Activated T-helper 17 cell treated with anti-CD3 and anti-CD28 coated beads, Interleukin-2, amount 50 U/mL, for 72 hours (primary cell): ENCODE results near the gene LRWD1. TPM values are rescaled to one million over a fixed set of nuclear protein-coding genes. Genes with fewer than 3 reads are reported as not detected.
A peak's percentile ranks its signal among the peaks of the same experiment; 100 is the strongest.
"Not testable (repeated sequence)": the region's sequence is repeated elsewhere in the genome, so short reads cannot be mapped to it uniquely, and the experiment has no call there.

Experiments used
- ATAC-seq: fragments of 150-1000 bp; cut with Tn5 transposase; replicated peaks from 2 replicates; pipeline ENCODE4 v1.10.0; 2021; ENCODE audit warnings: mild to moderate bottlenecking, moderate library complexity
- H3K27ac Mint-ChIP-seq: one replicate; pipeline ENCODE4 v1.8.0; 2022; ENCODE audit warnings: mixed read lengths
- H3K27me3 Mint-ChIP-seq: one replicate; pipeline ENCODE4 v1.8.0; 2022; ENCODE audit warnings: mixed read lengths
- H3K36me3 Mint-ChIP-seq: one replicate; pipeline ENCODE4 v1.8.0; 2022; ENCODE audit warnings: low read depth, mild to moderate bottlenecking, mixed read lengths
- H3K4me1 Mint-ChIP-seq: one replicate; pipeline ENCODE4 v1.8.0; 2022; ENCODE audit warnings: mixed read lengths
- H3K4me3 Mint-ChIP-seq: one replicate; pipeline ENCODE4 v1.8.0; 2022; ENCODE audit warnings: mild to moderate bottlenecking, mixed read lengths
- H3K9me3 Mint-ChIP-seq: one replicate; pipeline ENCODE4 v1.8.0; 2022; ENCODE audit warnings: mixed read lengths
- total RNA-seq, 2 donors: library from RNA; stranded (reverse); gene quantifications; one replicate each; pipeline ENCODE4 v1.2.3, GENCODE V29; 2022

LRWD1 gene
- total RNA-seq, 2 donors from 2014 or later: 14.8 to 20.6 TPM

DNA sequence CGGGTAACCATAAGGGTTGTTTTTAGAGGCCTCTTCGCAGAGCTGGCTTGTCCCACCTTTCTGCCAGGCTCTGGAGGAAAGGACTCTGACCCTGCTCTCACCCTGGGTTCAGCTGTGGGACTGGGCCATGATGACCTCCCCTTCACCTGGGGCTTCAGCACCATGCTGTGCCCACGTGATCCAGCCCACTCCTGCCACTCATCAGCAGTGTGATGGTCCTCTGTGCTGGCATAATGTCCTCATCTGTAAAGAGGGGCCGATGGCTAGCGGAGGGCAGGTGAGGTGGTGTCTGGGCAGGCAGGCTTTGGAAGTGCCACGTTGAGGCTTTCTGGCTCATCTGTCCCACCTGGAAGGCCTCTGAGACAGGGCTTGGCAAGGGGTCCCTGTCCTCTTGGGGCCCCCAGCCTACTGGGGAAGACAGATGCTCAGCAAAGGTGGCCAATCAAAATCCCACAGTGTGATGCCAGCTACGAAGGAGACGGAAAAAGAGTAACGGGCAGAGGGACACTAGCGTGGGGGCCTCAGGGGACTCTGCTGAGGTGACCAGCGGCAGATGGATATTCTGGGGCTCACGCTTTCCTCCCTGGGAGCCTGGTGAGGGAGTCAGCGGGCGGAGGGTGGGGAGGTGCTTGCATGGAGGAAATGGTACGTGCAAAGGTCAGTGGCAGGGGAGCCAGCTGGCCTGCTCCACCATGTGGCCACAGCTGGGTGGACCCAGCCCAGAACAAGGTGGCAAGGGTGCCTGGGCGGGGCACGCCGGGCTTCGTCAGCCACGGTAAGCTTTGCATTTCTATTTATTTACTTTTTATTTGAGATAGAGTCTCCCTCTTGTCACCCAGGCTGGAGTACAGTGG is 5.4 kb downstream of the LRWD1 start:
- Mint-ChIP-seq H3K36me3 (peaks cover 23% of the 10 kb centered on the region), H3K27me3 (no peaks in the 10 kb centered on the region)

DNA sequence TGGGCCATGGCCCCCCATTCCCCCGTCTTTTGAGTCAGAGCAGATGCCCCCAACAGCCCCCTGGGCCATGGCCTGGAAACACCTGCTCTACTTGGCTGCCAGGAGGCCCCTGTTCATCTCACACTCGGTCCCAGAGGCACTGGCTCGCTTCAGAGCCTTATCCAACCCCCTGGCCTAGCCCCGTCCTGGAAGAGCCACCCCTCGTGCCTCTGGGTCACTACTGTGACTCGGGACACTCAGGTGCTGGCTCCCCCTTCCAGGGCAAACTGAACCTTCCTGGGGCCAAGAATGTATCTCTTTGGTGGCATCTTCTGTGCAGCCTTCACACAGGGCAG is 7.0 kb downstream of the LRWD1 start:
- H3K27me3 Mint-ChIP-seq: no peaks in the 10 kb centered on the region

More for the DNA sequence above, 5.4 kb downstream of the LRWD1 start:
- H3K4me1 Mint-ChIP-seq: peaks cover 4% of the 10 kb centered on the region
- H3K4me3 Mint-ChIP-seq: no peak overlapping the region
- ATAC-seq: no peak
- H3K27ac Mint-ChIP-seq: no peak overlapping the region
- no peaks in the 10 kb centered on the region for H3K9me3 Mint-ChIP-seq

DNA sequence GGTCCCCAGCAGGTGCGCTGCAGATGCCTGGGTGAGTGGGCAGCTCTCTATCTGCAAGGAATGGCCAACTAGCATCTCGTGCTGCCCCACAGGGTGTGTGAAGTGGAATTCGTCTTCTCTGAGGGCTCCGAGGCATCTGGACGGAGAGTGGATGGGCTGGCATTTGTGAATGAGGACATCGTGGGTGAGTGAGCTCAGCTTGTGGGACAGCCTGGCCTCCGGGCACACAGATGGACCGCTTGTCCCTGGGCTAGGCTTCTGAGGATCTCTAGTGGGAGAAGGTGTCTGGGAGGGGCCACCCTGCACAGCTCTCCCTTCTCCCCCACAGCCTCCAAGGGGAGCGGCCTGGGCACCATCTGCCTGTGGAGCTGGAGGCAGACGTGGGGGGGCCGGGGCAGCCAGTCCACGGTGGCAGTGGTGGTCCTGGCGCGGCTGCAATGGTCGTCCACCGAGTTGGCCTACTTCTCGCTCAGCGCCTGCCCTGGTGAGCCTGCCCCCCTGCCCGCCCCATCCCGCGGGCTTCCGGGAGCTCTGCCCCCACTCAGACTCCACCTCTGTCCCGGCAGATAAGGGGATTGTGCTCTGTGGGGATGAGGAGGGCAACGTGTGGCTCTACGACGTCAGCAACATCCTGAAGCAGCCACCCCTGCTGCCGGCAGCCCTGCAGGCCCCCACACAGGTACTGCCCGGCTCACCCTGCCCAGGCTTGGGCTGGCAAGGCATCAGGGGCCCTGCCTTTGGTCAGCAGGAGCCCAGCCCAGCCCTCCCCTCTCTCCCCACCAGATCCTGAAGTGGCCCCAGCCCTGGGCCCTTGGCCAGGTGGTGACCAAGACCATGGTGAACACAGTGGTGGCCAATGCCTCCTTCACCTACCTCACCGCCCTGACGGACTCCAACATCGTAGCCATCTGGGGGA is 7.6 kb downstream of the LRWD1 start:
- Mint-ChIP-seq H3K9me3 (no peaks in the 10 kb centered on the region), H3K27ac (no peak overlapping the region), H3K4me3 (no peak overlapping the region), H3K36me3 (peaks cover 23% of the 10 kb centered on the region), H3K27me3 (no peaks in the 10 kb centered on the region), H3K4me1 (no peaks in the 10 kb centered on the region)
- ATAC-seq: peak; percentile 8

More for the DNA sequence above, 7.0 kb downstream of the LRWD1 start:
- Mint-ChIP-seq H3K4me1 (peaks cover 2% of the 10 kb centered on the region), H3K9me3 (no peaks in the 10 kb centered on the region), H3K36me3 (peaks cover 23% of the 10 kb centered on the region), H3K4me3 (no peak overlapping the region), H3K27ac (no peak overlapping the region)
- no peak for ATAC-seq

DNA sequence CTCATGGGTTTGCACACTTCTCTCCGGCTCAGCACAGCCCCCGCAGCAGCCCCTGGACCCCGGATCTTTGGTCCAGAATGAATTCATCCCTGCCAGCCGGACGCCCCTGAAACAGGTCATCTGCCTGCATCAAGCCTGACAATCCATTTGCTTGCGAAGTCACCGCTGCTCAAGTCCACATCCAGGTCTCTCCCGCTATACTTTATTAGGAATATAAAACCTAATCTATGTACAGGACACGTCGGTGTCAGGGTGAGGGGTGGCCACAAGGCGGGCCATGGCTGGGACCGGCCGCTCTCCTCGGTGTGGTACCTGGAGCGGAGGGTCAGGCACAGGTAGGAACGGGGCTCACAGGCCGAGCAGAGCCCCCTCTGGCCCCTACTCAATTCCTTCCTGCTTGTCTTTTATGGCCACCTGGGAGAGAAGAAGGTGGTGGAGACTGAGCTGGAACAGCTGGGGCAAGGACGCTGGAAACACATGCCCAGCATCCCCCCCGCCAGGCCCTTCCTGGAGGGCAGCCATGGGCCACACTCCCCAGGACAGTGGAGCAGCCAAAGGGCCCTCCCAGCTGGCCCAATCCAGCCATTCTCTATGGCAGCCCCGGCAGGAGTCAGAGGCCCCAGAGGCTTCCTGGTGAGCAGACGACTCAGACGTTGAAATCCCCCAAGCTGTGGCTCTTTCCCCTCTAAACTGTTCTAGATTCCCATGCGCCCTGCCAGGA is 8.6 kb downstream of the LRWD1 start:
- Mint-ChIP-seq H3K27ac (no peak overlapping the region), H3K27me3 (no peaks in the 10 kb centered on the region), H3K4me3 (no peak overlapping the region), H3K36me3 (peaks cover 23% of the 10 kb centered on the region), H3K9me3 (no peaks in the 10 kb centered on the region), H3K4me1 (no peaks in the 10 kb centered on the region)
- no peak for ATAC-seq

DNA sequence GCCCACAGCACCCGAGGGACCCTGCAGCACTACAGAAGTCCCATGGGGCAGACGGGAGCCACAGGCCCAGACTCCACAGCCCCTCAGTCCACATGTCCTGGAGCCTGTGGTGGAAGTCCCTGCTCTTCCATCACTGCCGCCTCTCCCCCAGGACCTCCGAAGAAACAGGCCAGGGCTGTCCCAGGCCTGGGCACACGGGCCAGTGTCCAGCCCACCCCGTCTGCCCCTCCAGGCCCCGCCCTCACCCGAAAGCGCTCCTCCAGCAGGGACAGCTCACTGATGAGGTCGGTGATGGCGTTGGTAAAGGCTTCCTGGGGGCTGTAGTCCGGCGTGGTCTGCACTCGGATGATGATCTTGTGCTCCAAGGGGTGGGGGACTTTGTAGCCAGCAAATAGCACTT is 9.3 kb downstream of the LRWD1 start:
- not testable (repeated sequence) for H3K27ac Mint-ChIP-seq, H3K4me1 Mint-ChIP-seq, ATAC-seq, H3K9me3 Mint-ChIP-seq, H3K27me3 Mint-ChIP-seq, H3K4me3 Mint-ChIP-seq
- peaks cover 23% of the 10 kb centered on the region for H3K36me3 Mint-ChIP-seq

DNA sequence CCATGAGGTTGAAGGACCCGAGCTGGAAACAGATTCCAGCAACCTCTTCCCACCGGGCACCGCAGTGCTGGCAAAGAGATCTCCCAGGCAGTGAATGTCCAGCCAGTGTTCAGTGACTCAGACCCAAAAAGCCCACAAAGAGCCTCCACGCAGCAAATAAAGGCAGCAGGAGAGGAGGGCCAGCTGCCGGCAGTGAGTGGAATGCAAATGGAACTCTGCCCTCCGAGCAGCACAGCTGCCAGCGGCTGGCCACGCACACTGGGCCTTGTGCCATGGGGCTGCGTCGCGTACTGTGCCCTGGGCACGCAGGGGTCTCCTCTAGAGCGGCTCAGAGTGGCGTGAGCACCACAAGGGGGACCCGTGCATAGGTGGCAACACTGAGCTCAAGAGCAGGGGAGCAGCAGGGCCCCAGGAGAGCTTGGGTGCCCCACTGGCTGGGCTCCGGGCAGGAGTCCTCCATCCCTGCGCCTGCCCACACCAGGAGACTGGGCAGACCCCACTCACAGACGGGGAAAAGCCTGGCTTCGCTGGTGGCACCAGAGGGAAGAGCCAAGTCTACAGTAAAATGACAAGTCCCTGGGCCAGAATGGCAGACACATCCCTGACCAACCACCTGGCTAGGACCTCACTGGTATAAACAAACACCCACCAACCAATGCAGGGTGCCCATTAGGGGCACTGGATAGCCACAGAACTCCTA is 10.1 kb downstream of the LRWD1 start:
- H3K36me3 Mint-ChIP-seq: peaks cover 23% of the 10 kb centered on the region
- not testable (repeated sequence) for ATAC-seq, H3K4me1 Mint-ChIP-seq, H3K27me3 Mint-ChIP-seq, H3K27ac Mint-ChIP-seq, H3K4me3 Mint-ChIP-seq, H3K9me3 Mint-ChIP-seq

DNA sequence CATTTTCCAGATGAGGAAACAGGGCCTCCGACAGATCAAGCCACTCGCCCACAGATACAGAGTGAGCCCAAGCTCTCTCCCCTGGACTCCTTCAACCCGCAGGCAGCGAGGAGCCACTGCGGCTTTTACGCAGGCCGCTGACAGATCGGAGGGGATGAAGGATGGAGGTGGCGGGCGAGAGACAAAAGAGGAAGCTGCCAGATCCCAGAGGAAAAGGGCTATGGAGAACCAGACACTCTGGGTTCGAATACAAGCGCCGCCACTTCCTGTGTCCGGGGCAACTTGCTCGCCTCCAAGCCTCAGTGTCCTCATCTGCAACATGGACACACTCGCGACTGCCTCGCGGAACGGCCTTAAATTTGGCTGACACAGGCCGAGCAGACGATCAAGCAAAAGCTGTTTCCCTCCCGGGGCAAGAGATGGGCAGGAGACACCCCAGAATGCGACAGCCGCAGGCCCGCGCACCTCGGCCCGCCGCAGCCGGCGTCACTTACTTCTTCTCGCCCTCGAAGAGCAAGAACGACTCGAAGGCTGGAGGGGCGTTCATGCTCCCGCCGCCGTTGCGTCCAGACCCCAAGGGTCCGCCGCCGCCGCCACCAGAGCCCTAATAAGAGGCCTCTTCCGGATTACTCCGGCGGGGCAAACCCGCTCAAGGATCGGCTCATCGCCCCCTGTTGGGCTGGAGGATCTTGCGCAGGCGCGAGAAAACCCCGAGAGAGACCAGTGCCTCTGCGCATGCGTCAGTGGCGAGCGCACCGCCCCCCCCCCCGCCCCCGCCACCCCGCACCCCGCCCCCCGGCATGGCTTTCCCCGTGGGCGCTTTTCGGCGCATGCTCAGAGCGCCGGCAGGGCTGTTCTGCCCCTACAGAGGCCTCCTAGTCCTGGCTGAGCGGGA is 13.8 kb downstream of the LRWD1 start, which contains the start of gene POLR2J:
Gene POLR2J (minus strand): TSS at position 609 of the 895 bp plus-strand sequence. CDS start 62 bp downstream, at position 547.
- not testable (repeated sequence) for H3K36me3 Mint-ChIP-seq, H3K27ac Mint-ChIP-seq, H3K9me3 Mint-ChIP-seq, H3K27me3 Mint-ChIP-seq, H3K4me1 Mint-ChIP-seq
- peak within 1 kb of the TSS; percentile 64 for H3K4me3 Mint-ChIP-seq
- ATAC-seq: peak; percentile 85

DNA sequence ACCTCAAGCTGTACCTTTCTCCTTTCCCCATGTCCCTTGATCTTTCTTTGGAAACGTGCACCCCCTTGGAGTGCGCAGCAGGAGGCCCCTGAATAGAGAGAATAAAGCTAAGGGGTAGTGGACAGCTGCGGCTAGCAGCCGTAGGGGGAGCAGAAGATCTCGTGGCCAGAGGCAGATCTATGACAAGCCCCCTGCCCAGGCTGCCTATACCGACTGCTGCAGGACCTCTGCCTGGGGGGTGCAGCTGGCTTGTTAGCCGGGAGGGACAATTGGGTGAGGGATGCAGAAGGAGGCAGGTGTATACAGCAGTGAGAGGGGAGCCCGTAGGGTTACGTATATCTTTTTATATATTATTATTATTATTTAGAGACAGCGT is 14.4 kb downstream of the LRWD1 start:
- ATAC-seq: peak; percentile 20
- not testable (repeated sequence) for H3K27me3 Mint-ChIP-seq, H3K9me3 Mint-ChIP-seq, H3K4me3 Mint-ChIP-seq, H3K4me1 Mint-ChIP-seq, H3K36me3 Mint-ChIP-seq, H3K27ac Mint-ChIP-seq

DNA sequence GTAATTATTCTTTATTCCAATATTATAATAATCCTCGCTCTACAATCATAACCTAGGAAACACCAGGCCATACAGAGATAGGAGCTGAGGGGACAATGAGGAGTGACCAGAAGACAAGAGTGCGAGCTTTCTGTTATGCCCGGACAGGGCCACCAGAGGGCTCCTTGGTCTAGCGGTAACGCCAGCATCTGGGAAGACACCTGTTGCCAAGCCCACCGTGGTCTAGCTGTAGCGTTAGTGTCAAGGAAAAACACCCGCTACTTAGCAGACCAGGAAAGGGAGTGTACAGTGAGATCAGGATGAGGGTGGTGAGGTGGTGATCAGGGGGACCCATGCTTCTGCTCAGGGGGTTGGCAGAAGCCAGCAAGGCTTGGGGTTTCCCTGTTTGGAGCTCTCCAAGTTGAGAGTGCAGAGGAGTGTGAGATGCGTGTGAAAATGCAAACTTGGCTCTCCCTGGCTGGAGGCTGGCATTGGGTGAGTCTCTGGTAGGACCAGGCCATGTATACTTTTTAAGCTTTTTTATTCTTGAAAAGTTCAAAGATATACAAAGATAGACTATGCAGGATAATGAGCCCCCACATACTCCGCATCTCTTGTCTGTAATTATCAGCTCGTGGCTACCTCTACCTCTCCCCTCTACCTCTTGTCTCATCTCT is 15.3 kb downstream of the LRWD1 start:
- H3K4me1 Mint-ChIP-seq, H3K27me3 Mint-ChIP-seq, ATAC-seq, H3K36me3 Mint-ChIP-seq, H3K4me3 Mint-ChIP-seq, H3K9me3 Mint-ChIP-seq, H3K27ac Mint-ChIP-seq: not testable (repeated sequence)

DNA sequence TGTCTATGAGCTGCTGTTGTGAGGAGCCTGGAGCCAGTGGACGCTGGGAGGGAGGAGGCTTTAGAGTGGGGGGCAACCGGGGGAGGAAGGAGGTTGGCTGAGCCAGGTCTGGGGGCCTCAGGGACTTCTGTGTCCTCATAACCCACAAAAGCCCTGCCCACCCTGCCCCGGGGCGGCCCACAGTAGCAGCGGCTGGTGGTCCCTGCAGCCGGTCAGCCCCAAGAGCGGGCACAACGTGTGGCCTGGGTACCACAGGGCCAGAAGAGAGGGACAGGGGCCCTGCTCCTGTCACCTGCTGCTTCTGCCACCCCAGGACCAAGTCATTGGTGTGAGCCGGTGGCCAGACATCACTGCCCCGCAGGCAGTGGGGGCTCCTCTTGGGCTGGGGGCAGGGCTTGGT is 17.2 kb downstream of the LRWD1 start:
- not testable (repeated sequence) for H3K4me1 Mint-ChIP-seq, H3K27ac Mint-ChIP-seq, H3K9me3 Mint-ChIP-seq, ATAC-seq, H3K27me3 Mint-ChIP-seq, H3K4me3 Mint-ChIP-seq, H3K36me3 Mint-ChIP-seq

DNA sequence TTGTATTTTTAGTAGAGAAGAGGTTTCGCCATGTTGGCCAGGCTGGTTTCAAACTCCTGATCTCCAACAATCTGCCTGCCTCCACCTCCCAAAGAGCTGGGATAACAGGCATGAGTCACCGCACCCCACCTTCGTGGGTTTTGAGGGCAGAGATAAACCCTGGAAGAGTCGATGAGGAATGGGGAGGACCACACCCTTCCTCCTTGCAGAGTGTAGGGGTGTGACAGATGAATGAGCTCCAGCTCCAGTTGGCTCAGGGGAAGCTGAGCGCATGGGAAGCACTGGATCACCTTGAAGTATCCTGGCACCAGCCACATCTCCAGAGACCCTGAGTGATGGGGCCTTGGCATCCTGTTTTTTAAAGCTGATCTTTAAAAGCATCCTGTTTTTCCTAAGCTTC is 19.5 kb downstream of the LRWD1 start:
- not testable (repeated sequence) for H3K4me1 Mint-ChIP-seq, H3K9me3 Mint-ChIP-seq, H3K27me3 Mint-ChIP-seq, H3K4me3 Mint-ChIP-seq, H3K27ac Mint-ChIP-seq, ATAC-seq, H3K36me3 Mint-ChIP-seq

DNA sequence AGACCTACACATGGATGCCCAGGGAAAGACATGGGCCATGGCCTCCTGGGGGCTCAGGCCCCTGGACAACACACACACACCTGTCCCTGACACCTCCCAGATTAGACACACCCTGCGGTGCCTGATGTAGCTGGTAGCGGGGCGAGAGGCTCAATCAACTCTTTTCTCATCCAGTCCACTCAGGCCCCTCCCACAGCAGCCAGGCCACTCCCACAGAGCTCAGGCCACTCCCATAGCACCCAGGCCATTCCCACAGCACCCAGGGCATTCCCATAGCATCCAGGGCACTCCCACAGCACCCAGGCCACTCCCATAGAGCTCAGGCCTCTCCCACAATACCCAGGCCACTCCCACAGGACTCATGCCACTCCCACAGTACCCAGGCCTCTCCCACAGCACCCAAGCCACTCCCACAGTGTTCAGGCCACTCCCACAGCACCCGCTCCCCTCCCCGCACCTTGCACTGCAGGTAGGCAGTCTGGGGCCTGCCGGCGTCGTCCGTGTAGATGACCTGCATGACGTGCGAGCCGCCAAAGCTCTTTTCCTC is 25.8 kb downstream of the LRWD1 start:
- not testable (repeated sequence) for H3K4me3 Mint-ChIP-seq, H3K27me3 Mint-ChIP-seq, H3K36me3 Mint-ChIP-seq, H3K27ac Mint-ChIP-seq, H3K4me1 Mint-ChIP-seq, H3K9me3 Mint-ChIP-seq
- peak; percentile 73 for ATAC-seq
